OCI-LY7 (cell line): ENCODE measurements around the gene PPP4R4.
"Not testable (repeated sequence)": the region's sequence is repeated elsewhere in the genome, so short reads cannot be mapped to it uniquely, and the experiment has no call there.

ENCODE experiments used
- EZH2phosphoT487 ChIP-seq: fragments of 200-600 bp; sonication (generic); IDR thresholded peaks from 2 replicates; pipeline ENCODE4 v1.6.1; 2018; ENCODE audit warnings: low read depth, borderline replicate concordance, mild to moderate bottlenecking, mixed run types, antibody characterized with exemption, low read length, moderate library complexity, mixed read lengths
- TF ChIP-seq, protein P1 (sequence below): fragments of 200-600 bp; sonication (generic); conservative IDR thresholded peaks from 2 replicates; pipeline ENCODE4 v1.5.1; 2014; ENCODE audit warnings: mild to moderate bottlenecking, antibody characterized with exemption, low read length, moderate library complexity, mixed read lengths

DNA sequence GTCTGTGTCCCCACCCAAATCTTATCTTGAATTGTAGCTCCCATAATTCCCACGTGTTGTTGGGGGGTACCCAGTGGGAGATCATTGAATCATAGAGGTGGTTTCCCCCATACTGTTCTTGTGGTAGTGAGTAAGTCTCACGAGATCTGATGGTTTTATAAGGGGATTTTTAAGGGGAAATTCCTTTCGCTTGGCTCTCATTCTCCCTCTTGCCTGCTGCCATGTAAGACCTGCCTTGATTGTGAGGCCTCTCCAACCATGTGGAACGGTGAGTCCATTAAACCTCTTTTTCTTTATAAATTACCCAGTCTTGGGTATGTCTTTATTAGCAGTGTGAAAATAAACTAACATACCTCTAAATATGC is 122.0 kb downstream of the PPP4R4 start:
- TF ChIP-seq EZH2phosphoT487: not testable (repeated sequence)
- TF ChIP-seq, protein P1, sequence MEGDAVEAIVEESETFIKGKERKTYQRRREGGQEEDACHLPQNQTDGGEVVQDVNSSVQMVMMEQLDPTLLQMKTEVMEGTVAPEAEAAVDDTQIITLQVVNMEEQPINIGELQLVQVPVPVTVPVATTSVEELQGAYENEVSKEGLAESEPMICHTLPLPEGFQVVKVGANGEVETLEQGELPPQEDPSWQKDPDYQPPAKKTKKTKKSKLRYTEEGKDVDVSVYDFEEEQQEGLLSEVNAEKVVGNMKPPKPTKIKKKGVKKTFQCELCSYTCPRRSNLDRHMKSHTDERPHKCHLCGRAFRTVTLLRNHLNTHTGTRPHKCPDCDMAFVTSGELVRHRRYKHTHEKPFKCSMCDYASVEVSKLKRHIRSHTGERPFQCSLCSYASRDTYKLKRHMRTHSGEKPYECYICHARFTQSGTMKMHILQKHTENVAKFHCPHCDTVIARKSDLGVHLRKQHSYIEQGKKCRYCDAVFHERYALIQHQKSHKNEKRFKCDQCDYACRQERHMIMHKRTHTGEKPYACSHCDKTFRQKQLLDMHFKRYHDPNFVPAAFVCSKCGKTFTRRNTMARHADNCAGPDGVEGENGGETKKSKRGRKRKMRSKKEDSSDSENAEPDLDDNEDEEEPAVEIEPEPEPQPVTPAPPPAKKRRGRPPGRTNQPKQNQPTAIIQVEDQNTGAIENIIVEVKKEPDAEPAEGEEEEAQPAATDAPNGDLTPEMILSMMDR: not testable (repeated sequence)
